ENCODE data around the gene PRKAG2.

PRKAG2 gene

DNA sequence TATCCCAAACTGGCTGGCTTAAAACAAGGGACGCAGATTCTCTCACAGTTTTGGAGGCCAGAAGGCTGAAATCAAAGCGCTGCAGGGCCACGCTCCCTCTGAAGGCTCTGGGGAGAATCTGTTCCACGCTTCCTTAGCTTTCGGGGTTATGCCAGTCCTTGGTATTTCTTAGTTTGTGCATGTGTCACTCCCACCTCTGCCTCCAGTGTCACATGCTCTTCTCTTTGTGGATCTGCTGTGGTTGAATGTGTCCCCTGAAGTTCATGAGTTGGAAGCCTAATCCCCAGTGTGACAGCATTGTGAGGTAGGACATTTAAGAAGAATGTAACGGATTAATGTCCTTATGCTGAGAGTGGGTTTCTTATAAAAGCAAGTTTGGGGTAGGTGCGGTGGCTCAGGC, 327.8 kb downstream of the PRKAG2 start:
- TF ChIP-seq, protein P1, sequence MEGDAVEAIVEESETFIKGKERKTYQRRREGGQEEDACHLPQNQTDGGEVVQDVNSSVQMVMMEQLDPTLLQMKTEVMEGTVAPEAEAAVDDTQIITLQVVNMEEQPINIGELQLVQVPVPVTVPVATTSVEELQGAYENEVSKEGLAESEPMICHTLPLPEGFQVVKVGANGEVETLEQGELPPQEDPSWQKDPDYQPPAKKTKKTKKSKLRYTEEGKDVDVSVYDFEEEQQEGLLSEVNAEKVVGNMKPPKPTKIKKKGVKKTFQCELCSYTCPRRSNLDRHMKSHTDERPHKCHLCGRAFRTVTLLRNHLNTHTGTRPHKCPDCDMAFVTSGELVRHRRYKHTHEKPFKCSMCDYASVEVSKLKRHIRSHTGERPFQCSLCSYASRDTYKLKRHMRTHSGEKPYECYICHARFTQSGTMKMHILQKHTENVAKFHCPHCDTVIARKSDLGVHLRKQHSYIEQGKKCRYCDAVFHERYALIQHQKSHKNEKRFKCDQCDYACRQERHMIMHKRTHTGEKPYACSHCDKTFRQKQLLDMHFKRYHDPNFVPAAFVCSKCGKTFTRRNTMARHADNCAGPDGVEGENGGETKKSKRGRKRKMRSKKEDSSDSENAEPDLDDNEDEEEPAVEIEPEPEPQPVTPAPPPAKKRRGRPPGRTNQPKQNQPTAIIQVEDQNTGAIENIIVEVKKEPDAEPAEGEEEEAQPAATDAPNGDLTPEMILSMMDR (IDR thresholded peaks at IDR 0.05) = no peak
- H3K9ac ChIP-seq = no peak overlapping the region
- no peak overlapping the region for H3K4me2 ChIP-seq (ENCODE audit: low read length)
- no peak overlapping the region for H3K27ac ChIP-seq
- no peaks in the 10 kb centered on the region for H3K36me3 ChIP-seq (ENCODE audit: control insufficient read depth, insufficient read depth, low read length)
- no peaks in the 10 kb centered on the region for H3K27me3 ChIP-seq (ENCODE audit: control insufficient read depth, insufficient read depth, low read length)
- H2AFZ ChIP-seq = no peak overlapping the region
- peaks cover 13% of the 10 kb centered on the region for H3K4me1 ChIP-seq
- no peaks in the 10 kb centered on the region for H3K9me3 ChIP-seq (ENCODE audit: control insufficient read depth, low read length)
- no peaks in the 10 kb centered on the region for H3K79me2 ChIP-seq
- H3K4me3 ChIP-seq (ENCODE audit: low read depth, low read length) = no peak overlapping the region

DNA sequence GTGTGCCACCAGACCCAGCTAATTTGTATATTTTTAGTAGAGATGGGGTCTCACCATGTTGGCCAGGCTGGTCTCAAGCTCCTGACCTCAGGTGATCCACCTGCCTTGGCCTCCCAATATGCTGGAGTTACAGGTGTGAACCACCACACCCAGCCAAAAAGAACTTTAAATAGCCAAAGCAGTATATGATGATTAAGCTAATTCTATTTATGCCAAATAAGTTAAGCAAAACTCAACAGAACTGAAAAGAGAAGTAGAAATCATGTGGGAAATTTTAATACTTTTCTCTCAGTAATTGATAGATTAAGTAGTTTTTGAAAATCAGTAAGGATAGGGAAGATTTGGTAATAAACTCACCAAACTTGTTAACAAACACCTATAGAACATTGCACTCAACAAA, 332.7 kb downstream of the PRKAG2 start:
- TF ChIP-seq, protein P1 (IDR thresholded peaks at IDR 0.05) = no peak
- Histone ChIP-seq H3K4me2 (ENCODE audit: low read length) (no peak overlapping the region), H2AFZ (no peak overlapping the region), H3K4me1 (no peaks in the 10 kb centered on the region), H3K79me2 (no peaks in the 10 kb centered on the region), H3K9ac (no peak overlapping the region), H3K36me3 (ENCODE audit: control insufficient read depth, insufficient read depth, low read length) (no peaks in the 10 kb centered on the region), H3K27ac (no peak overlapping the region), H3K4me3 (ENCODE audit: low read depth, low read length) (no peak overlapping the region), H3K9me3 (ENCODE audit: control insufficient read depth, low read length) (no peaks in the 10 kb centered on the region), H3K27me3 (ENCODE audit: control insufficient read depth, insufficient read depth, low read length) (no peaks in the 10 kb centered on the region)

DNA sequence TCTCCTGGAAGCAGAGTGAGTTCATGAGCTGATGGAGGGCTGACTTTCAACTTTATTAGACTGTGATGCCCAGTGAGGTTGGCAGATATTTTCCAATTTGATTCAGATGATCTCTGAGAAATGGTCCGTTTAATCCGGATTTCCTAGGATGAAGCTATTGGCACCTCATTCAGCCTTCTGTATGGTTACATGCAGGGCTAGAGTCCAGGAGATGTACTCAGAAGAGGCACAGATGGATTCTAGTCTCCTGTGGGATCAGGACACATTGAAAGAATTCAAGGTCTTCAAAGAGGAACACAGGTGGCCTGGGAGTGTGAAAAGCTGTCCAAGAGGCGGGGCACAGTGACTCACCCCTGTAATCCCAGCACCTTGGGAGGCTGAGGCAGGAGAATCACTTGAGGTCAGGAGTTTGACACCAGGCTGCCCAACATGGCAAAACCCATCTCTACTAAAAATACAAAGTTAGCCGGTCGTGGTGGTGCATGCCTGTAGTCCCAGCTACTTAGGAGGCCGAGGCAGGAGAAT, 334.2 kb downstream of the PRKAG2 start:
- H3K9me3 ChIP-seq (ENCODE audit: control insufficient read depth, low read length) = no peaks in the 10 kb centered on the region
- no peak overlapping the region for H3K4me3 ChIP-seq (ENCODE audit: low read depth, low read length)
- TF ChIP-seq, protein P1 (IDR thresholded peaks at IDR 0.05) = no peak
- no peak overlapping the region for H2AFZ ChIP-seq
- no peak overlapping the region for H3K27ac ChIP-seq
- H3K9ac ChIP-seq = no peak overlapping the region
- no peaks in the 10 kb centered on the region for H3K4me1 ChIP-seq
- no peaks in the 10 kb centered on the region for H3K27me3 ChIP-seq (ENCODE audit: control insufficient read depth, insufficient read depth, low read length)
- H3K36me3 ChIP-seq (ENCODE audit: control insufficient read depth, insufficient read depth, low read length) = no peaks in the 10 kb centered on the region
- H3K79me2 ChIP-seq = no peaks in the 10 kb centered on the region
- no peak overlapping the region for H3K4me2 ChIP-seq (ENCODE audit: low read length)

DNA sequence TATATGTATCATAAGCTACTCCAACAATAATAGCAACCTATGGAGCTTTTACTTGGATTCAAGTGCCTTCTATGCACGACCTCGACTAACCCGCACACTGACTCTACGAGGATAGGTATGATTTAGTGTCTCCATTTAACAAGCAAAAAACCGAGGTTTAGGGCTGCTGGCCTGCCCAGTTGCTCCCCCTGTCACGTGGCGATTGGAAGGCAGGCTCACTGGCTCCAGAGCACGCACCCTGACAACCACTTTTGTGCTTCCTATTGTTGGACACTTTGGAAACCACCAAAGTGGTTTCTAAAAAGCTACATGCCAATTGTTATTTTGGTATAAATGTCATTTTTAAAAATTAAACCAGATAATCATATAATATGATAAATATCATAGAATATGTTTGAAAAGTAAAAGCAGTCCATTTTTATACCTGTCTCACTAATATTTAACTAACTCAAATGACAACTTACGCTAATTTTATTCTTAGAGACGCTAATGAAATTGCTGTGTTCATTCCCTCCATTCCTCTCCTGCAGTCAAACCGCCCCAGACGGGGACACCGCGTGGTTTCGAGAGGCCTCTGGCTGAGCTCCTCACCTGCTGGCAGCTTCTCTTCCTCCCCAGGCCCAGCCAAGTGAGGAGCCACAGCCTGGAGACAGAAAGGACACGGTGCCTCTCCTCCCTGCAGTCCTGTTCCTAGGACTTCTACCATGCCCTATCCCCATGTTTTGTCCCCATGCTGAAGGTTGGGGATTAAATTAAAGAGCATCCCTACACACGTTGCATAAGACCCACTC, 335.0 kb downstream of the PRKAG2 start:
- Histone ChIP-seq H3K36me3 (ENCODE audit: control insufficient read depth, insufficient read depth, low read length) (no peaks in the 10 kb centered on the region), H3K27ac (no peak overlapping the region), H3K4me1 (no peaks in the 10 kb centered on the region), H3K4me2 (ENCODE audit: low read length) (no peak overlapping the region), H3K4me3 (ENCODE audit: low read depth, low read length) (no peak overlapping the region), H3K79me2 (no peaks in the 10 kb centered on the region), H2AFZ (no peak overlapping the region), H3K27me3 (ENCODE audit: control insufficient read depth, insufficient read depth, low read length) (no peaks in the 10 kb centered on the region), H3K9me3 (ENCODE audit: control insufficient read depth, low read length) (no peaks in the 10 kb centered on the region), H3K9ac (no peak overlapping the region)
- TF ChIP-seq, protein P1 (IDR thresholded peaks at IDR 0.05) = no peak

DNA sequence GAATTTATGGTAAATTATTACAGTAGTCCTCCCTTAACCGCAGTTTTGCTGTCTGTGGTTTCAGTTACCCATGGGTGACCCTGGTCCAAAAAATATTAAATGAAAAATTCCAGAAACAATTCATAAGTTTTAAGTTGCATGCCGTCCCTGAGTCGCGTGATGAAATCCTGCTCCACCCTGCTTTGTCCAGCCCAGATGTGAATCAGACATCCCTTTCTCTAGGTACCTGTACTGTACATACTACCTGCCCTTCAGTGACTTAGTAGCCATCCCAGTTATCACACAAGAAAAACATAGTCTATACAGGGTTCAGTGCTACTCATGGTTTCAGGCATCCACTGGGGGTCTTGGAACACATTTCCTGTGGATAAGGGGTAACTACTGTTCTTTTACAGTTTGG, 336.8 kb downstream of the PRKAG2 start:
- no peaks in the 10 kb centered on the region for H3K79me2 ChIP-seq
- H3K4me2 ChIP-seq (ENCODE audit: low read length) = no peak overlapping the region
- no peak overlapping the region for H3K27ac ChIP-seq
- no peaks in the 10 kb centered on the region for H3K4me1 ChIP-seq
- no peak overlapping the region for H2AFZ ChIP-seq
- TF ChIP-seq, protein P1 (IDR thresholded peaks at IDR 0.05) = no peak
- no peaks in the 10 kb centered on the region for H3K36me3 ChIP-seq (ENCODE audit: control insufficient read depth, insufficient read depth, low read length)
- no peaks in the 10 kb centered on the region for H3K9me3 ChIP-seq (ENCODE audit: control insufficient read depth, low read length)
- no peak overlapping the region for H3K9ac ChIP-seq
- H3K4me3 ChIP-seq (ENCODE audit: low read depth, low read length) = no peak overlapping the region
- H3K27me3 ChIP-seq (ENCODE audit: control insufficient read depth, insufficient read depth, low read length) = no peaks in the 10 kb centered on the region
